Measurements from ENCODE around the gene LUC7L2.

DNA sequence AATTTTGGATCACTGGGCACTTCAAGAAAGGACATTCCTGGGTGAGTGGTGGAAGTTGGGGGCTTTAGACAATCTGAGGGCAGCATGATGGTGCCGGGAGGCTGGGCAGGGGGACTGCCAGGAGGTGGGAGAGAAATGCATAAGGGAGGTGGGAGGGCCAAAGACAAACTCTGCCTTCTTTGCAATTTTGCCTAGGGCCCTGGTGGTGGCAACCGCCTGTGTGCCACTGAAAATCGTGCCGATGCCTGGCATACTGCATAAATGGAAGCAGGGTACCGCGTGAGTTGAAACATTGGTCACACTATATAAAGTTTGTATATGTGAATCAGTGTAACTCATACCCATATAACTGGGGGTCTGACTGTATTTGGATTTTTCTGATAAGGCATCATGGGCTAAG is 3.3 kb downstream of the LUC7L2 start:
- TF ChIP-seq, protein P1, sequence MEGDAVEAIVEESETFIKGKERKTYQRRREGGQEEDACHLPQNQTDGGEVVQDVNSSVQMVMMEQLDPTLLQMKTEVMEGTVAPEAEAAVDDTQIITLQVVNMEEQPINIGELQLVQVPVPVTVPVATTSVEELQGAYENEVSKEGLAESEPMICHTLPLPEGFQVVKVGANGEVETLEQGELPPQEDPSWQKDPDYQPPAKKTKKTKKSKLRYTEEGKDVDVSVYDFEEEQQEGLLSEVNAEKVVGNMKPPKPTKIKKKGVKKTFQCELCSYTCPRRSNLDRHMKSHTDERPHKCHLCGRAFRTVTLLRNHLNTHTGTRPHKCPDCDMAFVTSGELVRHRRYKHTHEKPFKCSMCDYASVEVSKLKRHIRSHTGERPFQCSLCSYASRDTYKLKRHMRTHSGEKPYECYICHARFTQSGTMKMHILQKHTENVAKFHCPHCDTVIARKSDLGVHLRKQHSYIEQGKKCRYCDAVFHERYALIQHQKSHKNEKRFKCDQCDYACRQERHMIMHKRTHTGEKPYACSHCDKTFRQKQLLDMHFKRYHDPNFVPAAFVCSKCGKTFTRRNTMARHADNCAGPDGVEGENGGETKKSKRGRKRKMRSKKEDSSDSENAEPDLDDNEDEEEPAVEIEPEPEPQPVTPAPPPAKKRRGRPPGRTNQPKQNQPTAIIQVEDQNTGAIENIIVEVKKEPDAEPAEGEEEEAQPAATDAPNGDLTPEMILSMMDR (IDR thresholded peaks at IDR 0.05) = no peak
- TF ChIP-seq POLR2A (IDR thresholded peaks at IDR 0.05) = no peak
